ENCODE results near the gene CYP26B1.

CYP26B1 gene

GRCh38 chr2:72148003-72148836 is 558 bp upstream of the CYP26B1 start:
- no peak for DNase-seq (ENCODE audit: low read depth, low spot score)

GRCh38 chr2:72146347-72147302 is 1.0 kb downstream of the CYP26B1 start:
- in situ Hi-C loops (cut with HindIII; ENCODE audit: low sequenced_read_pairs), result no loop called here
- no peak for DNase-seq (ENCODE audit: low read depth, low spot score)
- TF ChIP-seq, protein P1, sequence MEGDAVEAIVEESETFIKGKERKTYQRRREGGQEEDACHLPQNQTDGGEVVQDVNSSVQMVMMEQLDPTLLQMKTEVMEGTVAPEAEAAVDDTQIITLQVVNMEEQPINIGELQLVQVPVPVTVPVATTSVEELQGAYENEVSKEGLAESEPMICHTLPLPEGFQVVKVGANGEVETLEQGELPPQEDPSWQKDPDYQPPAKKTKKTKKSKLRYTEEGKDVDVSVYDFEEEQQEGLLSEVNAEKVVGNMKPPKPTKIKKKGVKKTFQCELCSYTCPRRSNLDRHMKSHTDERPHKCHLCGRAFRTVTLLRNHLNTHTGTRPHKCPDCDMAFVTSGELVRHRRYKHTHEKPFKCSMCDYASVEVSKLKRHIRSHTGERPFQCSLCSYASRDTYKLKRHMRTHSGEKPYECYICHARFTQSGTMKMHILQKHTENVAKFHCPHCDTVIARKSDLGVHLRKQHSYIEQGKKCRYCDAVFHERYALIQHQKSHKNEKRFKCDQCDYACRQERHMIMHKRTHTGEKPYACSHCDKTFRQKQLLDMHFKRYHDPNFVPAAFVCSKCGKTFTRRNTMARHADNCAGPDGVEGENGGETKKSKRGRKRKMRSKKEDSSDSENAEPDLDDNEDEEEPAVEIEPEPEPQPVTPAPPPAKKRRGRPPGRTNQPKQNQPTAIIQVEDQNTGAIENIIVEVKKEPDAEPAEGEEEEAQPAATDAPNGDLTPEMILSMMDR (IDR thresholded peaks at IDR 0.05; ENCODE audit: low read depth, low read length), result no peak
- no peak overlapping the region for H3K4me3 ChIP-seq (ENCODE audit: low read depth, low read length)

More at GRCh38 chr2:72148003-72148836, 558 bp upstream of the CYP26B1 start:
- in situ Hi-C loops (cut with HindIII; ENCODE audit: low sequenced_read_pairs), result no loop called here
- TF ChIP-seq, protein P1 (IDR thresholded peaks at IDR 0.05; ENCODE audit: low read depth, low read length), result no peak
- peak overlapping the region; percentile 33 for H3K4me3 ChIP-seq (ENCODE audit: low read depth, low read length)

GRCh38 chr2:72145658-72146329 is 1.9 kb downstream of the CYP26B1 start:
- DNase-seq (ENCODE audit: low read depth, low spot score), result no peak
- in situ Hi-C loops (cut with HindIII; ENCODE audit: low sequenced_read_pairs), result no loop called here
- no peak overlapping the region for H3K4me3 ChIP-seq (ENCODE audit: low read depth, low read length)
- TF ChIP-seq, protein P1 (IDR thresholded peaks at IDR 0.05; ENCODE audit: low read depth, low read length), result no peak

DNA sequence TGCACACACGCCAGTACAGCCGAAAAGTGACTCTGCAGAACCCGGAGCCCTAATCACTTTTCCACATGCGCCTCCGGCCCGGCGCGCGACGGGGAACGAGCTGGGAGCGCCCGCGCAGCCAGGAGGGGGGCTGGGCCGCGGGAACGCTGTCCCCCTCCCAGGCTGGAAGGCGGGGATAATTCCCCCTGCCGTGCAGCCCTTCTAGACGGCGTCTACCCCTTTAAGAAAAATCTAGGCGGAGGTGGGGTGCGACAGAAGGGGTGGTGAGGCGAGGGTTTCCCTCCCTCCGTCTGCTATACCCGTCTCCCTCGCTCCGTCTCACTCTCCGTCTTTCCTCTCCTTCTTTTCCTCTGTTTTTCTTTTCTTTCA is 2.4 kb downstream of the CYP26B1 start:
- TF ChIP-seq, protein P1 (IDR thresholded peaks at IDR 0.05; ENCODE audit: low read depth, low read length), result no peak
- no peak for DNase-seq (ENCODE audit: low read depth, low spot score)
- peak overlapping the region; percentile 10 for H3K4me3 ChIP-seq (ENCODE audit: low read depth, low read length)
- in situ Hi-C loops (cut with HindIII; ENCODE audit: low sequenced_read_pairs), result no loop called here

GRCh38 chr2:72144632-72145288 is 2.9 kb downstream of the CYP26B1 start:
- in situ Hi-C loops (cut with HindIII; ENCODE audit: low sequenced_read_pairs), result no loop called here

More at GRCh38 chr2:72144632-72145288, 2.9 kb downstream of the CYP26B1 start:
- no peak for DNase-seq (ENCODE audit: low read depth, low spot score)
- H3K4me3 ChIP-seq (ENCODE audit: low read depth, low read length), result peak overlapping the region; percentile 10
- TF ChIP-seq, protein P1 (IDR thresholded peaks at IDR 0.05; ENCODE audit: low read depth, low read length), result no peak
